Airway epithelial cell (primary cell): ENCODE measurements around the gene PSMG2. TPM values are rescaled to one million over a fixed set of nuclear protein-coding genes. Genes with fewer than 3 reads are reported as not detected.

Experiments
- total RNA-seq: library from RNA; depleted of rRNA; stranded (reverse); fragments of >200 nt; gene quantifications from 2 replicates; pipeline ENCODE4 v1.2.3, GENCODE V29; 2015

PSMG2 gene
- total RNA-seq: 47.8 and 72.8 TPM in 2 replicates

GRCh38 chr18:12702221-12703095, at the start of gene PSMG2, which contains the start of gene CEP76:
Gene PSMG2 (plus strand): TSS chr18:12703042. CDS start chr18:12703108, 66 bp downstream.
Gene CEP76 (minus strand): TSS chr18:12702723. CDS start chr18:12702548, 175 bp downstream.

GRCh38 chr18:12657684-12658425, 45.0 kb upstream of the PSMG2 start, which contains the start of gene SPIRE1:
Gene SPIRE1 (minus strand): TSS chr18:12658107. CDS start chr18:12657866, 241 bp downstream.

Other genes with a start within 250 kb of the PSMG2 start
- 16.2 and 21.4 TPM in 2 replicates for gene SPIRE1, start 44.9 kb upstream of the PSMG2 start, total RNA-seq
- gene CEP76, start 319 bp upstream of the PSMG2 start, total RNA-seq: 7.9 and 9.2 TPM in 2 replicates
- 27.8 and 29.5 TPM in 2 replicates for gene PTPN2, start 181.2 kb downstream of the PSMG2 start, total RNA-seq
- 28.1 and 36.0 TPM in 2 replicates for gene SEH1L, start 245.0 kb downstream of the PSMG2 start, total RNA-seq